ENCODE measurements around the gene PEAK3. TPM values are rescaled to one million over a fixed set of nuclear protein-coding genes. Genes with fewer than 3 reads are reported as not detected.

PEAK3 gene, protein sequence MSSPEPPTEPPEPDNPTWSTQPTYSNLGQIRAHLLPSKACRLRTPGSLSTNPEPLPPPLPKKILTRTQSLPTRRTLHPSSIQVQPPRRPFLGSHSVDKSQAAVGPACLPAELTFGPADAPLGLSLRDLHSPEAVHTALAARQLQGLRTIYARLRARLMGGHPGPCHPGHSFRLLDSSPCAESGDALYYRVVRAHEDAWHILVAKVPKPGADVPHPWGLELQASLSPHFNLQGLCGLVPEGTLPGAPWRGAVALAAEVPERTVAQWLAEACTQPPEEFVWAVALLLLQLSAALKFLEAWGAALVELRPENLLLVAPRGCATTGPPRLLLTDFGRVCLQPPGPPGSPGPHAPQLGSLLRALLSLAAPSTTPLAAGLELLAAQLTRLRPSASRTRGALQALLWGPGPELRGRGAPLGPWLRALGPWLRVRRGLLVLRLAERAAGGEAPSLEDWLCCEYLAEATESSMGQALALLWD
- 0.25 TPM in 1 of 2 replicates, not detected in the other for total RNA-seq

DNA sequence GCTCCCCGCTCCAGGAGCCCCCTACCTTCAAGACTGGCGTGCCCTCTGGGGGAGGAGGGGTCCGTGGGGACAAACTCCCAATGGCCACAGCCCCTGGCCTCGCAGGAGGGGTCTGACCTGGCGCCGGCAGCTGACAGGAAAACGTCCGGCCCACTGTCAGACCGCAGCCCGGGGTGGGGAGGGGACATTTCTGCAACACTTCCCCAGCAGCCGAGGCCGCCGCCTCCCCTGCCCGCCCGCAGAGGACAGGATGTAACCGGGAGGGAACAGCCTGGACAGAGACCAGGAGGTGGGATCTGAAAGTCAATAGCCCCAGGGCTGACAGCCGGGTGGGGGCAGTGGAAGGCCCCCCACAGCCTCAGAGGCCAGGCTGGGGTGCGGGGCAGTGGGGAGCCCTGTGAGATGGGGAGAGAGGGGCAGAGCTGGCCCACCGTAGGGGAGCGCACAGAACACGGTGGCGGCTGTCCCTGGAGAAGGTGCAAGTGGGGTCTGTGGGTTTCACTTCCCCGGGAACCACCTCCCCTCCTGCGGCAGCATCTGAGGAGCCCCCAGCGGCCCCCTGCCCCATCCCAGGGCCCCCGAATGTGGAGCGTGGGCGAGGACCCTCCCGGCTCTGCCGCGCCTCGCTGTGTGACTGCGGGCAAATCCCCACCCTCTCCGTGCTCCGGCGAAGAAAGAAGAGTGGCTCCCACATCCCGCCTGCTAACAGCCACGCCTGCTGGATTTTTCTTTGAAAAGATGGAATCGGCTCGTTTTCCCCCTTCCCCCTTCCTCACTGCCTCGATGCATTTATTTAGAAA, at the start of gene PEAK3:
Gene PEAK3, minus strand, starts transcription at position 114 of the 800 bp plus-strand sequence. CDS start 1,244 bp downstream, outside the sequence.

DNA sequence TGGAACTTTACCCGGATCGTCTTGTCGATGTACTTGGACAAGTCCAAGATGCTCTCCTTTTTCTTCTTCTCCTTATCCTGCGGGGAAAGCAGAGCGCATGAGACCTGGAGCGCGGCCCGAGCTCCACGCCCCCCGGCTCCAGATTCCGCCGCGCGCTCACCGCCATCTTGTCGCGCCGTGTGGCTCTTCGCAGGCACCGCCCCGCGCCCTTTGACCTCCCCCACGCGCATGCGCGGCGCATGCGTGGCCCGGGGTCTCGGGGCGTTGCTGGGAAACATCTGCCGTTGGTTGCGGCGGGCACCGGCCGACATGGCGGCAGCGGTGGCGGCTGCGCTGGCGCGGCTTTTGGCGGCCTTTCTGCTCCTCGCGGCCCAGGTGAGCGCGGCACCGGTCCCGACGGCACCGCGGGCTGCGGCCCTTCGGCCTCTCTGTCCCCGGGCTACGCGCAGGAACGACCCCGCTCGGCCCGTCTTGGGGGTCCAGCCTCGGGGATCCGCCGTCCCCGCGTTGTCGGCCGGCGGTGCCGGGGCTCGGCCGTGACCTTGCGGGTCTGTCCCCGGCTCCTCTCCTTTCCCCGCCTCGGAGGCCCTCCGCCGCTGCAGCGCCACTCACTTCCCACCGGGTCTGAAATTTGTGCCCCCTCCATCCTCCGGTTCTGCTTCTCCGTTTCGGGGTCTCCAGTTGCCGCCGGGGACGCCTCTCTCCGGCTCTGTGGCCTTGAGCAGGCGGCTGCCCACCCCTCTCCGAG, 46.6 kb upstream of the PEAK3 start, which contains the start of the genes LSM7 and SPPL2B:
Gene LSM7, minus strand, starts transcription at position 186 of the 748 bp plus-strand sequence. Its CDS starts 20 bp downstream, at position 166.
Gene SPPL2B, plus strand, starts transcription at position 284 of the 748 bp plus-strand sequence. Its CDS starts 26 bp downstream, at position 310.

DNA sequence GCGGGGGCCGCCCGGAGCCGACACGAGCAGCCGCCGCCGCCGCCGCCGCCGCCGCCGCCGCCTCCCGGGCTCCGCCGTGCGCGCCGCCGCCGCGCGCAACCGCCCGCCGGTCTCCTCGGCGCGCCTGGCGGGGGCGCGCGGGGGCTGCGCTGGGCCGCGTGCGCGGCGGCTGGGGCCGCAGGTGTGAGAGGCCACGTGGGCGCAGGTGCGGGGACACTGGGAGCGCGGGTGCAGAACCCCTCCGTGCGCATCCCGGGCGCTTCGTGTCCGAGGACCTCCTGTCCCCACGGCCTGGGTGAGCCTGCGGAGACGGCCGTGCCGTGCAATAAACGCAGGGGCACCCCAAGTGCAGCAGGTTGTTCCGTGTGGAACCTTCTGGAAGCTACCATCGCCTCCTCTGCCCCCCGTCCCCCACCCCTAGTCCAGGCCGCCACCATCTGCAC, 26.2 kb upstream of the PEAK3 start, which contains the start of gene LINGO3:
Gene LINGO3, minus strand, starts transcription at position 41 of the 443 bp plus-strand sequence. CDS start 16,378 bp downstream, outside the sequence.

DNA sequence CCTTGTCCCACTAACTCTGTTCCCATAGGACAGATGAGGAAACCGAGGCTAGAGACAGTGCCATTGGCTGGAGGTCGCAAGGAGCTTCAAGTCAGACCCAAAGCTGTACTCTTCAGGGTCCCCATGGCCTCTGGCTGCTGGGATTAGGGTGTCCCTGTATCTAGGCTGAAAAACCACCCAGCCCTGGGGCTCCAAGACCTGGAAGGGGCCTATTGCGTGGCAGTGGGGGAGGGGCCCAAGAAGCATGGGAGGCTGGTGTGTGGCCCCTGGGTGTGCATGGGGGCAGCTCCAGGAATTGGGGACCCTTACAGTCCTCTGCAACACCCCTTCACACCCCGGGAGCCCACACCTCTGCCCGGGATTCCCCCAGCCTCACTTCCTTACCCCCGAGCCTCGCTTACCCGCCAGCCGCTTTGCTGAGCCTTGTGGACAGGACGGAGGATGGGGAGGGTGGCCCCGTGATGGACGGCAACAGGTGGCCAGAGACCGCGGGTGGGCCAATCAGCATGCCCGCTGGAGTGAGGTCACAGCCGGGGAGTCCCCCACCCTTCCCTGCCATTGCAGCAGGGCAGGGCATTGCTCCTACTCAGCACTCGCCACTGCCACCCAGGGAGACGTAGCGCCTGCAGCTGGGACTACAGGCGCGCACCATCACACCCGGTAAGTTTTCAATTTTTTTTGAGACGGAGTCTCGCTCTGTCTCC, 25.8 kb downstream of the PEAK3 start, which contains the start of gene JSRP1:
Gene JSRP1, minus strand, starts transcription at position 436 of the 704 bp plus-strand sequence. CDS start 1,103 bp downstream, outside the sequence.

DNA sequence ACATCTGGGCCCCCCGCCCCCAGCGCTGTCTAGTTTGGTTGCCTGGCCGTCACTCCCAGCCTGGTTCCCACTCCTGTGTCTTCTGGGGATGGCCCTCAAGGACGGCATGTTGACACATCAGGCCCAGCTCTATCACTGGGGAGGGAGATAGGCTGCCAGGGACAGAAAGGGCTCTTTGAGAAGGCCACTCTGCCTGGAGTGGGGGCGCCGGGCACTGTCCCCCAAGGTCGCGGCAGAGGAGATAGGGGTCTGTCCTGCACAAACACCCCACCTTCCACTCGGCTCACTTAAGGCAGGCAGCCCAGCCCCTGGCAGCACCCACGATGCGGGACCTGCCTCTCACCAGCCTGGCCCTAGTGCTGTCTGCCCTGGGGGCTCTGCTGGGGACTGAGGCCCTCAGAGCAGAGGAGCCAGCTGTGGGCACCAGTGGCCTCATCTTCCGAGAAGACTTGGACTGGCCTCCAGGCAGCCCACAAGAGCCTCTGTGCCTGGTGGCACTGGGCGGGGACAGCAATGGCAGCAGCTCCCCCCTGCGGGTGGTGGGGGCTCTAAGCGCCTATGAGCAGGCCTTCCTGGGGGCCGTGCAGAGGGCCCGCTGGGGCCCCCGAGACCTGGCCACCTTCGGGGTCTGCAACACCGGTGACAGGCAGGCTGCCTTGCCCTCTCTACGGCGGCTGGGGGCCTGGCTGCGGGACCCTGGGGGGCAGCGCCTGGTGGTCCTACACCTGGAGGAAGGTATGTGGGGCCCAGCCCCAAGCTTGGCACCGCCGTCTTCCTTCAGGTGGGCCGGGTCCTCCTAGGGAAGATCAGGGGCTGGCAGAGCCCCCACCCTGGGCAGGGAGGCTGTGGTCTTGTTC, 32.7 kb downstream of the PEAK3 start, which contains the start of gene AMH:
Gene AMH, plus strand, starts transcription at position 314 of the 857 bp plus-strand sequence. Its CDS starts 10 bp downstream, at position 324.

DNA sequence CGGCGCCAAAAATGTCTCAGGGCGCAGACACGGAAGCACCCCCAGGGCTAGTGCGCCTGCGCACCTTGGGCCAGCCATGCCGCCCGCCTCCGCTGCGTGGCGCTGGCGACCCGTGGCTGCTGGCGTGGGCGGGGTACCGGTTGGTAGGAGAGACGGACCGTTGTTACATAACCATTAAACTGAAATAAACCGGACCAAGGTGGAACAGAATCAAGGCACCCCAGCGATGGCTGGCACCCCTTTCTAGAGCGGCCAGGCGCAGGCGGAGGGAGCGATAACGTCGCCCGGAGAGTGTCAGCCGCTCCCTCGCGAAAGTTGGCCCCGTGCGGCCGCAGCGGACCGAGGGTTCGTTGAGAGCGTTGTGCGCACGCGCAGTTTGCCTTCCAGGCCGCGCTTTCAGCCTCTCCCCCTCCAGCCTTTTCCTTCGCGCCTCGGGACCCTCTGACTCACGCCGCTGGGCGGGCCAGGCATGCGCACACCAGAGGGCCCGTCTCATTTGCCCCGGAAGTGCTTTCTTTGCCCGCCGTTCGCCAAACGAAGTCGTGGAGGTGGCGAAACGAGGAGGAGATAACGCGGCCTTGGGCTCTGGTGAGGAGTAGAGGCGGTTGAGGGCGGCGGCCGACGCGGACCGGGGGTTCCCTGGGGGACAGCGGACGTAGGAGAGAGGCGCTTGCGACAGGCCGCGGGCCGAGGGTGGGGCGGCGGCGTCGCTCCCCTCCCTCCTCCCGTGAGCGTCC, 45.5 kb downstream of the PEAK3 start, which contains the start of the genes PLEKHJ1 and SF3A2:
Gene PLEKHJ1, minus strand, starts transcription at position 16 of the 737 bp plus-strand sequence. CDS start 81 bp downstream, outside the sequence.
Gene SF3A2, plus strand, starts transcription at position 511 of the 737 bp plus-strand sequence. CDS start 6,595 bp downstream, outside the sequence.

Other genes starting within 250 kb of the PEAK3 start
- gene MKNK2, start 230.9 kb downstream of the PEAK3 start, total RNA-seq, result 74.1 and 114 TPM in 2 replicates
- gene MOB3A, start 185.8 kb downstream of the PEAK3 start, total RNA-seq, result 17.2 and 35.2 TPM in 2 replicates
- 0.76 and 0.81 TPM in 2 replicates for gene IZUMO4, start 185.3 kb downstream of the PEAK3 start, total RNA-seq
- 71.7 and 146 TPM in 2 replicates for gene AP3D1, start 130.6 kb downstream of the PEAK3 start, total RNA-seq
- gene DOT1L, start 118.2 kb downstream of the PEAK3 start, total RNA-seq, result 4.2 and 7.4 TPM in 2 replicates
- gene PLEKHJ1, start 45.8 kb downstream of the PEAK3 start, total RNA-seq, result 47.3 and 75.1 TPM in 2 replicates
- 37.7 and 92.1 TPM in 2 replicates for gene SF3A2, start 45.4 kb downstream of the PEAK3 start, total RNA-seq
- gene AMH, start 32.9 kb downstream of the PEAK3 start, total RNA-seq, result 0.49 and 2.3 TPM in 2 replicates
- gene JSRP1, start 25.8 kb downstream of the PEAK3 start, total RNA-seq, result not detected in 2 replicates
- not detected in 2 replicates for gene LINGO3, start 26.0 kb upstream of the PEAK3 start, total RNA-seq
- gene LSM7, start 46.4 kb upstream of the PEAK3 start, total RNA-seq, result 82.6 and 95.7 TPM in 2 replicates
- 12.0 and 50.8 TPM in 2 replicates for gene SPPL2B, start 46.5 kb upstream of the PEAK3 start, total RNA-seq
- gene TMPRSS9, start 78.1 kb upstream of the PEAK3 start, total RNA-seq, result 0.06 TPM in 1 of 2 replicates, not detected in the other
- gene TIMM13, start 145.4 kb upstream of the PEAK3 start, total RNA-seq, result 40.0 and 40.2 TPM in 2 replicates
- 102 and 109 TPM in 2 replicates for gene LMNB2, start 174.8 kb upstream of the PEAK3 start, total RNA-seq
- gene GADD45B, start 194.0 kb upstream of the PEAK3 start, total RNA-seq, result 32.2 and 192 TPM in 2 replicates